Activated gamma-delta T cell (primary cell): ENCODE results near the gene EIF6.
"Not testable (repeated sequence)": the region's sequence is repeated elsewhere in the genome, so short reads cannot be mapped to it uniquely, and the experiment has no call there.

ENCODE experiments used
- DNase-seq: peaks from one replicate; lab custom pipeline; 2025; lab: John Stamatoyannopoulos, UW

The EIF6 gene

DNA sequence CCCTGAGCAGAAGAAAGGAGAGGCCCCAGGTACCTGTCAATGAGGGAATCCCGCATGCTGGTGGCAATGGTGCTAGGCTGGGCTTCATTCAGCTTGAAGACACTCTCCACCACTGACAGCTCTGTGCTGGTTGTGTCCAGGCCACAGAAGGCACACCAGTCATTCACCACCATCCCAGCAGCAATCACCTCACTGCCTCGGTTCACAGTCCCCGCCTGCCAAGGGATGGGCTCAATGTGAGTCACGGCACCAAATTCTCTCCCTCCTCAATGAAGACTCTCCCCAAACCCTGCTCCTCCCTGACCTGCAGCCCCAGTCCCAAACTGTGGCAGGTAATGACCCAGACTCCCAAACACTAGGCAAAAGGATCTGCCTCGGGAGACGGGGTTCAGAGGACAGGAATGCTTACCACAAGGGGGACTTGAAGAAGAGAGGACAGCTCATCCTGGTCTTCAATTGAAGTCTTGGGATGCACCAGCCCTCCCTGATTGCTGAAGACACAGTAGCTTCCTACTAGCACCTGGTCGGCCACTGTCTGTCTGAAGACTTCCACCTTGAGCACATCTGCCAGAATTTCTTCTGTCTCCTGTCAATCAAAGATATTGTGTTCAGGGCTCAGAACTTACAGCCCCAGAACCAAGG is 4.9 kb downstream of the EIF6 start:
- no peak for DNase-seq

- DNase-seq = no peak
These were observed 5.5 kb downstream of the EIF6 start for GRCh38 chr20:35279040-35279439.

DNA sequence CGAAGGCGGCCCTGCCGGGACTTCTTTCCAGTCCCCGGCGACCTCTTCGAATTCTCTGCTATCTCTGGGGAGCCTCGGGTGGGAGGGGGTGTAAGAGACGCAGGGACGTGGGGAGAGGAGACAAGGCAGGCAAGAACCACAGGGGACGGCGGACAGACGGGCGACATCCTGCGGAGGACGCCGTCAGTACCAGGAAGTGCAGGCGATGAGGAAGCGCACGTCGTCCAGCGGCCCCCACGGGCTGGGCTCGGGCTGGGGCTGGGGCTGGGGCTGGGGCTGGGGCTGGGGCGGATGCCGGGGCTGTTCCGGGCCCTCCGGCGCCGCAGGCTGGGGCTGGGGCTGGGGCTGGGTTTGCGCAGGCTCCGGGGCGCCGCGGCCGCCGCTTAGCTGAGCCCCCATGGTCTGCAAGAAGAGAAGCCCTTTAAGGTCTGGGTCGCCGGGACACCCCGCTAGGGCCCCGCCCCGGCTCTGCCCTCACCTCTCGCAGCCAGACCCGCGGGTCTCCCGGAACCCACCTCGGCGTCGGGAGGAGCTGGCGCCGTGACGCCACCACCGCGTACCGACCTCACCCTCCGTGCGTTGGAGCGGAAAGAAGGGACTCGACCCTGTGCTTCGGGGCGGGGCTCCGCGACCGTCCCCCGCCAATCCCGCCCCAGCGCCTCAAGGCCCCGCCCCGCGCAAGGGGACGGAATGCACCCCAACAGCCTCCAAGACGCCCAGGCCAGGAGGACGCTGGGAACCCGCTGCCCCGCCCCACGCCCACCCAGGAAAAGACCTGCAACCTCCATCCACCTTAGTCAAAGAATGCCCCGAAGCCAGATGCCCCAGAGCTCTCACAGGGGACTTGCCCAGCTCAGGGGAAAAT is 6.8 kb downstream of the EIF6 start, which contains the start of gene MMP24OS:
Gene MMP24OS (minus strand): TSS at position 592 of the 865 bp plus-strand sequence. CDS start 193 bp downstream, at position 399.
- peak; percentile 85 for DNase-seq

DNA sequence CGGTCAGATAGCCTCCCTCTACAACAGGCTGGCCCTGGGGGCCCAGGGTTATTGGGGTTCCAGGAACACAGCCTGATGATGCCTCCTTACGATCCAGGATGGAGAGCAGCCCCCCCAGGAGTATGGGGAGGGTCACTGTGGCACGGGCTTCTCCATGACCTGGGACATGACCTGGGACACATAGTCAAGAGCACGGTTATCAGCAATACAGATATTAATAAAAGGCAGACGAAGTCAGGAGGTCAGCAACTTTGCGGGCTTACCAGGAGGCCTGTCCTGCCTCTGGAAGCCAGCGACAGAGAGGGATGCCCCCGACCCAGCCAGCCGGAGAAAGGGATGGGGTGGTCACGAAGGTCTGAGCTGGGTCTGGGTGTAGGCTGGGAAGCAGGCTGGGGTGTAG is 7.4 kb downstream of the EIF6 start:
- no peak for DNase-seq

GRCh38 chr20:35276408-35276807 is 8.2 kb downstream of the EIF6 start:
- DNase-seq = no peak

DNA sequence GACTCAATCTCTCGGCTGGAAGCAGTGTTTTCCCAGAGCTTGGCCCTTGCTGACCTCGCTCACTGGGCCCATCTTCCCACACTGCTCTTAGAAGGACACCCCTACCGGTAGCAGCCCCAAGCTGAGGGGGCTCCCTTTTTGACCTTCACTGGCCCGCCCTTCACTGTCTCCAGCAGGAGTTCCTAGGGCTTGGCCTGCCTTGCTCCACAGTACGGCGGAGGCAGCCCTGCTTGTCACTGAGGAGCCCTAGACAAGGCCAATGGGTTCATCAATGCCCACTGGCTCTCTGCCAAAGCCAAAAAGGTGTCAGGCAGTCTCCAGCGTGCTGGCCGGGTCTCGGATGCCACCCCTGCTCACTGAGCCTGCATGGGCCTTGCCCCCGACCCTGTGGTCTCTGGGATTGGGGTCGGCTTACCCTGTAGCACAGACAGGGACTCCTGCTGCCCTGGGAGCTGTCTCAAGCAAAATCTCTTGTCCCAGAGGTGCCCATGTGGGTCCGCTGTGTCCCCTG is 8.8 kb downstream of the EIF6 start:
- no peak for DNase-seq

DNA sequence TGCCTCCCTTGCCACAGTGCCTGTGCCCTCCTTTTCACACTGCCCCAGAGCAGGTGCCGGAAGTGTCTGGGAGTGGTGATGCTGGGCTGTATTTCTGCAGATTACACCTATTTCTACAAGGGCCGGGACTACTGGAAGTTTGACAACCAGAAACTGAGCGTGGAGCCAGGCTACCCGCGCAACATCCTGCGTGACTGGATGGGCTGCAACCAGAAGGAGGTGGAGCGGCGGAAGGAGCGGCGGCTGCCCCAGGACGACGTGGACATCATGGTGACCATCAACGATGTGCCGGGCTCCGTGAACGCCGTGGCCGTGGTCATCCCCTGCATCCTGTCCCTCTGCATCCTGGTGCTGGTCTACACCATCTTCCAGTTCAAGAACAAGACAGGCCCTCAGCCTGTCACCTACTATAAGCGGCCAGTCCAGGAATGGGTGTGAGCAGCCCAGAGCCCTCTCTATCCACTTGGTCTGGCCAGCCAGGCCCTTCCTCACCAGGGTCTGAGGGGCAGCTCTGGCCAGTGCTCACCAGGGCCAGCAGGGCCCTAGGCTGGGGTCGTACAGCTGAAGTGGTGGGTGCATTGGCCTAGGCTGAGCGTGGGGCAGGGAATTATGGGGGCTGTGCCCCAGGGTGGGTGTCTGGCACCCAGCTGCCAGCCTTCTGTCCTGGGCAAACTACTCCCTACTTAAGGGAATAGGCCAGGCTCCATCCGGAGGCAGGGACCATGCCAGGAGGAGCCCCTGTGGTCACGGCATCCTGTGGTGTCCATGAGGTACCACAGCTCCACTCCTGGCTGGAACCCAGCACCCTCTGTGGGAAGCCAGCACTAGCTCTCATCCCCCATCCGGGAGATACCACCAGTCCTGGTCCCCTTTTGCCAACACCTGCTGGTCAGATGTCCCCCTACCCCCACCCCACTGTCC is 10.1 kb downstream of the EIF6 start:
- DNase-seq = no peak

DNA sequence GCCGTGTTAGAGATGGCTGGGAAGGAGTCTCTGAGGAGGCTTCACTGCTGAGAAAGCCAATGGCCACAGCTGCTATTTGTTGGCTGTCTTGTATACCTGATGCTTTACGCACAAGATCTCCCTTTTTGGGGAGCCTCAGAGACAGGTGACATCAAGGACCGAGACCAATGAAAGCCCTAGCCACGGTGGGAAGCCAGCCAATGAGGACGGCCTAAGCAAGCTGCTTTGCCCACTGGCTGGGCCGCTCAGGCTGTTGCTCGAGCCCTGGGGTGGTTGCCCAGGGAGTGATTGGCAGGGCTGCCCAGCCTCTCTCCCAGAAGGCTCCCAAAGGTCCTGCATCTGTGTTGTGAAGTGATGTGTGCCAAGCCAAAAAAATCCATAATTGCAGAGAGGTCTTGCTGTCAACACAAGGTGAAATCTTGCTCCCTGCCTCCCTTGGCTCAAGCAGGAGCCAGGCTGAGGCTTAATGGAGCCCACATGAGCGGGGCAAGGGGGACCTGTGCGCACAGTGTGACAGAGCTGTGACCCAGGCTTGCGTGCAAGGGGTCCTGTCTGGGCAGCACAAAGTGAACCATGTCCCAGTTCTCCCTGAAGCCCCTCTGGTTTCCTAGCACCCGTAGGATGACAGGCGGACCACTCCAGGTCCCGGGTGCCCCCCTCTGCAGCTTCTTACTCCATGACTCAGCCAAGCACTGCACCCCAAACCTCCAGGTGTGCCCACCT is 11.0 kb downstream of the EIF6 start:
- DNase-seq = no peak

GRCh38 chr20:35271904-35272303 is 12.7 kb downstream of the EIF6 start:
- DNase-seq = no peak

DNA sequence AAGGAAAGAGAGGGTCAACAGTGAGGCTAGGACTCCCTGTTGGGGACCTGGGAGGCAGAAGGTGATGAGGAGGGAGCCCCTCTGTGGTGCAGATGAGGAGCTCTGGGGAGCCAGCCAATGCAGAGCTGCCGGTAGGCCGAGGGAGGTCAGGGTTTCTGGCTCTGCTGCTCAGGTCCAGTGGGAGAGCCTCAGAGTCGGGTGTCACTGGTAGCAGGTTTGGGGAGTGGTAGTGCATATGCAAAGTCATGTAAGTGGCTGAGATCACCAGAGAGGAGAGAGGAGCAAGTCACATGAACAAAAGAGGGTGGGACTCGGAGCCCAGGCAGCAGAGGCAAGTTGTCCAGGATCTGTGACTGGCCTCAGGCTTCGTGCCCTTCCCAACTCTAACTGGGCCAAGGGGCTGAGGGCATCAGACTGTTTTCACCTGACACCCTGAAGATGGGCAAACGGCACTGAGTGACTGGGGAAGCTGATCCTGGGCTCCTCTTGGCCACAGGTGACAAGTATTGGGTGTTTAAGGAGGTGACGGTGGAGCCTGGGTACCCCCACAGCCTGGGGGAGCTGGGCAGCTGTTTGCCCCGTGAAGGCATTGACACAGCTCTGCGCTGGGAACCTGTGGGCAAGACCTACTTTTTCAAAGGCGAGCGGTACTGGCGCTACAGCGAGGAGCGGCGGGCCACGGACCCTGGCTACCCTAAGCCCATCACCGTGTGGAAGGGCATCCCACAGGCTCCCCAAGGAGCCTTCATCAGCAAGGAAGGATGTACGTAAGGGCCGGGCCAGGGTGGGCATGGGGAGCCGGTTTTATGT is 13.3 kb downstream of the EIF6 start:
- DNase-seq = no peak

DNA sequence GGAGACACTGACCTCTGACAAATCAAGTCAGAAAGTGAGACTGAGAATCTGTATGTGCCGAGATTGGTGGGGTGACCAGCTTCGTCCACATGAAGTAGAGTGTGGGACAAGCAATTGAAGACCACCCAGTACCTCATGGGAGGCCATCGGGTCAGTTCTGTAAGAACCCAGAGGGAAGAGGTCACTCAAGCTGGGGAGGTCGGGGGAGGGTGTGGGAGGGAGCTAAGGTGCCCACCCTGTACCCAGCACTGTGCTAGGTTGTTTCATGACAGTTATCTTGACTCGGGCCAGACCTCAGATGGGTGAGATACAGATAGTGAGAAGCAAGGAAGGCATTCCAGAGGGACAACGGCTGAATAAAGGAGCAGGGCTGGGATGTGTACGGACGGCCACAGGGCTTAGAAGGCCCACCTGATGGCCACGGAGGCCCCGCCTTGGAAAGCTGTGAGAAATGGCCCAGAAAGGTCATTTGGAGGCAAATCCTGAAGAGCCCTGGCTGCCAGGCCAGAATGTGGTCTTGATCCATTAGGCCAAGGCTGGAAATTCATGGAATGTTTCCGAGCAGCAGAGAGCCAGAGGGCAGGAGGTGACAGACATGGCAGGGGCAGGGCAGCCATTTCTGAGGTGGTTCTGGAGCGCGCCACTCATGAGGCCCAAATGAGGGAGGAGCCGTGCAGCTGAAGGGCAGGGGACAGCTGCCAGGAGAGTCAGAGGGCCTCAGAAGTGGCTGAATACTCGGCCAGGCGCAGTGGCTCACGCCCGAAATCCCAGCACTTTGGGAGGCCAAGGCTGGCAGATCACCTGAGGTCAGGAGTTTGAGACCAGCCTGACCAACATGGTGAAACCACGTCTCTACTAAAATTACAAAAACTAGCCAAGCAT is 14.3 kb downstream of the EIF6 start:
- DNase-seq = no peak

DNA sequence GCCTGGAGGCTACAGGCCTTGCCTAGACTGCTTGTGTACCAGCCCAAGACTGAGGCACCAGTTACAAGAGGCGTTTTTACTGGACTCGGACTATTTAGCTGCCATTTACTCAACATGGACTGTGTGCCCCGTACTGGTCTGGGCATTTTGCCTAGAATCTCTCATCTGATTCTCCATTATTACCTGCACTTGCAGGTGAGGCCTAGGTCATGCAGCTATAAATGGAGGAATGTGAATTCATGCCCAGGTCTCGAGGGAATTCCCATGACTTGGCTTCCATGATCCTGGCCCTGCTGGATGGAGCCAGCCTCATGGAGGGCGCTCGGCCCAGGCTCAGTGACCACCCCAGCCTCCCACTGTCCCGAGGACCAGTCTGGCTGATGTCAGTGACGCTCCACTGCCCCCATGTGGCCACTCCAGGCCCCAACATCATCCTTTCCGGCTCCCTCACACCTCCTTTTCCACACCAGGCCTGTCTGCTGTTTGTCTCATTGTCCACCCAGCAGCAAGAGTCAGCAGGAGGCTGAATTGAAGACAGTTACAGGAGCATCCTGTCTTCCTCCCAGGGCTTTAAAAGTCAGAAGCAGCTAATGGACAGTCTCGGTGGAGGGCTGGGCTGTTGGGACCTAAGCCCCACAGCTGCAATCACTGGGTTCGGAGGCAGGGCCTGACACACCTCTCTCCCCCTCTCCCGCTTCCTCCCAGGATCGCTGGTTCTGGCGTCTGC is 15.4 kb downstream of the EIF6 start:
- no peak for DNase-seq

GRCh38 chr20:35267092-35267491 is 17.5 kb downstream of the EIF6 start:
- no peak for DNase-seq

DNA sequence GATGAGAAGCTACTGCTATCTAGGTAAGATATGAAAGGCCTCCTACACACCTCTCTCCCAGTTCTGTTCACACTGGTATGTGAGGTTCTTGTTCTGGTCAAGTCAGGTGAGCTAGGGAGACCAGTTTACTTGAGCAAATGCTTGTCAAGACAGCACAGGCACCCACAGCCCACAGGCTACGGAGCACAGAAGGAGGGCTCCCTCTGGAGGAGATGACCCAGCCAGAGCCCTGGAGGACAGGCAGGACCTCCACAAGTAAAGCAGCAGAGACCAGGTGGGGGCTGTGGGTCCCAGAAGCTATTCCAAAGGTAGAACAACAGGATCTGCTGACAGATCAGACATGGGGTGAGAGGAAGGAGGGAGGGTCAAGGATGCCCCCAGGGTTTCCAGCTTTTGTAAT is 19.8 kb downstream of the EIF6 start:
- DNase-seq = no peak

DNA sequence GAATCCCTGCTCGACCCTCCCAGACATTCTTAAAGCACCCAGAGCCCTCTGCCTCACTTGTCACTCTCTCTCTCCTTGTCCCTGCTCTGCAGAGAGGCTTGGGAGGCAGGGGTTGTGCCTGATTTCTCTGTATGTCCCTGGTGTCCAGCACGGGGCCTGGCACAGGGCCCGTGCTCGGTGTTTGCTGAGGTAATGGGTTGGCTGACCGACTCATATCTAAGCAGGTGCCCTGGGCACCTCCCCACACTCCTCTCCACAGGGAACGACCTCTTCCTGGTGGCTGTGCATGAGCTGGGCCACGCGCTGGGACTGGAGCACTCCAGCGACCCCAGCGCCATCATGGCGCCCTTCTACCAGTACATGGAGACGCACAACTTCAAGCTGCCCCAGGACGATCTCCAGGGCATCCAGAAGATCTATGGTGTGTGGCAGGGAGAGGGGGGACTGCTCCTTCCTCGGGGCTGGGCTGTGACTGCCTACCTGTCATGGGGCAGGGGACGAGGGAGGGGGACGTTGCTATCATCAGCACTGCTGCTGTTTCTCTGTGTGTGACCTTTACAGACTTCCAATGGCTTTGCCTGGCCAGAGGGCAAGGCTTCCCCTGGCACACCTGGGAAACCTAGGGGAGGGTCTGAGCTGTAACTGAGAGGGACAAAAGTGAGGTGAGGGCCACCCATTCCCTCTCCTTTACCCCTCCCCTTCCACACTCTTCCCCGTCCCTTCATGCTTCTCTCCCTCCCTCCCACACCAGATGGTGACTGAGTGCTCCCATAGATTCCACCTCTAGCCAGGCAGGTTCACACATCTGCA is 20.8 kb downstream of the EIF6 start:
- DNase-seq = no peak

DNA sequence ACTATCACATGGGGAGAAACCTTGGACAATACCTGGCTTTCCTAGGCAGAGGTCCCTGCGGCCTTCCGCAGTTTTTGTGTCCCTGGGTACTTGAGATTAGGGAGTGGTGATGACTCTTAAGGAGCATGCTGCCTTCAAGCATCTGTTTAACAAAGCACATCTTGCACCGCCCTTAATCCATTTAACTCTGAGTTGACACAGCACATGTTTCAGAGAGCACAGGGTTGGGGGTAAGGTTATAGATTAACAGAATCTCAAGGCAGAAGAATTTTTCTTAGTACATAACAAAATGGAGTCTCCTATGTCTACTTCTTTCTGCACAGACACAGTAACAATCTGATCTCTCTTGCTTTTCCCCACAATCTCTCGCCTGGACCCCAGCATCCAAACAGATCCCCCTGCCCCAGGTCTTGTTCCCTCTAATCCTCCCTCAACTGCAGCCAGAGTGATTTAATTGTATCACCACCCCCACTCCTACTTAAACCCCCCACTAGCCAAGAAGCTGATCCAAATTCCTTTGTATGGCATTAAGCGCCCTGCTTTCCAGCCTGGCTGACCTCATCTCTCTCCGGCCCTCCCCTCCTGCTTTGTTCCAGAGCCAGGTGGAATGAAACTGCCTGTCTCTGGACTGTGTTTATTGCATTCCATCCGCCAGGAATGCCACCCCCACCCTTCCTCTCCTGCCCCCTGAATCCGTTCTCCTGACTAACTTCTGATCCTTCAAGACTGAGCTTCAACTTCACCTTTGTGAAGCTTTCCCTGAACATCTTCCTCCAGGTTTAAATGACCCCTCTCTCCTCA is 21.6 kb downstream of the EIF6 start:
- not testable (repeated sequence) for DNase-seq

DNA sequence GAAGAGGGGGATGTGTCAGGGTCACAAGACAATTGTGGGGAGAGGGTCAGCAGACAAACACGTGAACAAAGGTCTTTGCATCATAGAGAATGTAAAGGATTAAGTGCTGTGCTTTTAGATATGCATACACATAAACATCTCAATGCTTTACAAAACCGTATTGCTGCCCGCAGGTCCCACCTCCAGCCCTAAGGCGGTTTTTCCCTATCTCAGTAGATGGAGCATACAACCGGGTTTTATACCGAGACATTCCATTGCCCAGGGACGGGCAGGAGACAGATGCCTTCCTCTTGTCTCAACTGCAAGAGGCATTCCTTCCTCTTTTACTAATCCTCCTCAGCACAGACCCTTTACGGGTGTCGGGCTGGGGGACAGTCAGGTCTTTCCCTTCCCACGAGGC is 22.3 kb downstream of the EIF6 start:
- DNase-seq = not testable (repeated sequence)
